ENCODE measurements around the gene CHST11.

Gene CHST11

GRCh38 chr12:104636496-104636895 is 179.7 kb downstream of the CHST11 start:
- FAIRE-seq: no peak

GRCh38 chr12:104637604-104638003 is 180.9 kb downstream of the CHST11 start:
- DNase-seq (ENCODE audit: extremely low spot score, insufficient read length, low read depth) (no peak), FAIRE-seq (no peak)

More at GRCh38 chr12:104636496-104636895, 179.7 kb downstream of the CHST11 start:
- DNase-seq (ENCODE audit: extremely low spot score, insufficient read length, low read depth): no peak

- peak; percentile 15 for FAIRE-seq
- DNase-seq (ENCODE audit: extremely low spot score, insufficient read length, low read depth): no peak
Measured at GRCh38 chr12:104638218-104638850, 181.6 kb downstream of the CHST11 start.

- FAIRE-seq (no peak), DNase-seq (ENCODE audit: extremely low spot score, insufficient read length, low read depth) (no peak)
Measured at GRCh38 chr12:104638851-104639240, 182.1 kb downstream of the CHST11 start.

- DNase-seq (ENCODE audit: extremely low spot score, insufficient read length, low read depth): no peak
- FAIRE-seq: no peak
Measured at GRCh38 chr12:104640956-104641355, 184.2 kb downstream of the CHST11 start.

GRCh38 chr12:104641862-104642261 is 185.1 kb downstream of the CHST11 start:
- DNase-seq (ENCODE audit: extremely low spot score, insufficient read length, low read depth) (peak; percentile 51), FAIRE-seq (peak; percentile 92)

- DNase-seq (ENCODE audit: extremely low spot score, insufficient read length, low read depth) (no peak), FAIRE-seq (peak; percentile 83)
Measured at GRCh38 chr12:104643093-104643818, 186.5 kb downstream of the CHST11 start.

- DNase-seq (ENCODE audit: extremely low spot score, insufficient read length, low read depth): no peak
- FAIRE-seq: peak; percentile 80
Measured at GRCh38 chr12:104643819-104644669, 187.3 kb downstream of the CHST11 start.

GRCh38 chr12:104648756-104649155 is 192.0 kb downstream of the CHST11 start:
- FAIRE-seq: no peak
- DNase-seq (ENCODE audit: extremely low spot score, insufficient read length, low read depth): no peak

- FAIRE-seq (no peak), DNase-seq (ENCODE audit: extremely low spot score, insufficient read length, low read depth) (no peak)
Measured at GRCh38 chr12:104649217-104649824, 192.6 kb downstream of the CHST11 start.

- DNase-seq (ENCODE audit: extremely low spot score, insufficient read length, low read depth) (no peak), FAIRE-seq (no peak)
Measured at GRCh38 chr12:104649921-104650320, 193.2 kb downstream of the CHST11 start.

- DNase-seq (ENCODE audit: extremely low spot score, insufficient read length, low read depth) (no peak), FAIRE-seq (no peak)
Measured at GRCh38 chr12:104650541-104650940, 193.8 kb downstream of the CHST11 start.

- no peak for FAIRE-seq
Measured at GRCh38 chr12:104651811-104652210, 195.1 kb downstream of the CHST11 start.

GRCh38 chr12:104652358-104652757 is 195.6 kb downstream of the CHST11 start:
- DNase-seq (ENCODE audit: extremely low spot score, insufficient read length, low read depth) (no peak), FAIRE-seq (no peak)

More at GRCh38 chr12:104651811-104652210, 195.1 kb downstream of the CHST11 start:
- no peak for DNase-seq (ENCODE audit: extremely low spot score, insufficient read length, low read depth)

- FAIRE-seq (no peak), DNase-seq (ENCODE audit: extremely low spot score, insufficient read length, low read depth) (no peak)
Measured at GRCh38 chr12:104652910-104653309, 196.2 kb downstream of the CHST11 start.

- FAIRE-seq: peak; percentile 47
- DNase-seq (ENCODE audit: extremely low spot score, insufficient read length, low read depth): no peak
Measured at GRCh38 chr12:104653730-104654664, 197.2 kb downstream of the CHST11 start.

GRCh38 chr12:104654665-104655609 is 198.2 kb downstream of the CHST11 start:
- FAIRE-seq (no peak), DNase-seq (ENCODE audit: extremely low spot score, insufficient read length, low read depth) (no peak)

GRCh38 chr12:104656383-104656782 is 199.6 kb downstream of the CHST11 start:
- no peak for FAIRE-seq
- DNase-seq (ENCODE audit: extremely low spot score, insufficient read length, low read depth): no peak
